Measurements from ENCODE around the gene SLC25A21.

SLC25A21 gene

GRCh38 chr14:36857136-36857535, 315.3 kb downstream of the SLC25A21 start:
- no peak for DNase-seq

- DNase-seq: no peak
These were observed 316.1 kb downstream of the SLC25A21 start for GRCh38 chr14:36856095-36856878.

- DNase-seq: no peak
These were observed 317.0 kb downstream of the SLC25A21 start for GRCh38 chr14:36855396-36855795.

GRCh38 chr14:36852981-36853691, 319.3 kb downstream of the SLC25A21 start:
- DNase-seq: no peak

GRCh38 chr14:36848213-36848612, 324.2 kb downstream of the SLC25A21 start:
- no peak for DNase-seq

GRCh38 chr14:36847366-36847765, 325.0 kb downstream of the SLC25A21 start:
- no peak for DNase-seq

GRCh38 chr14:36845356-36846012, 326.9 kb downstream of the SLC25A21 start:
- DNase-seq: no peak

- no peak for DNase-seq
These were observed 327.8 kb downstream of the SLC25A21 start for GRCh38 chr14:36844443-36845195.

GRCh38 chr14:36843410-36843809, 329.0 kb downstream of the SLC25A21 start:
- no peak for DNase-seq

- DNase-seq: no peak
These were observed 337.3 kb downstream of the SLC25A21 start for GRCh38 chr14:36835128-36835527.

GRCh38 chr14:36834293-36834692, 338.1 kb downstream of the SLC25A21 start:
- no peak for DNase-seq

GRCh38 chr14:36829547-36829946, 342.9 kb downstream of the SLC25A21 start:
- DNase-seq: no peak

- no peak for DNase-seq
These were observed 344.5 kb downstream of the SLC25A21 start for GRCh38 chr14:36827861-36828260.

- DNase-seq: no peak
These were observed 345.8 kb downstream of the SLC25A21 start for GRCh38 chr14:36826614-36827013.

- no peak for DNase-seq
These were observed 347.6 kb downstream of the SLC25A21 start for GRCh38 chr14:36824854-36825253.

- DNase-seq: no peak
These were observed 348.8 kb downstream of the SLC25A21 start for GRCh38 chr14:36823651-36824050.

GRCh38 chr14:36822685-36823084, 349.7 kb downstream of the SLC25A21 start:
- DNase-seq: no peak

- no peak for DNase-seq
These were observed 351.5 kb downstream of the SLC25A21 start for GRCh38 chr14:36820901-36821300.

GRCh38 chr14:36820111-36820709, 352.2 kb downstream of the SLC25A21 start:
- DNase-seq: no peak

GRCh38 chr14:36818794-36819384, 353.5 kb downstream of the SLC25A21 start:
- no peak for DNase-seq

- DNase-seq: no peak
These were observed 354.2 kb downstream of the SLC25A21 start for GRCh38 chr14:36818246-36818645.

Measured in CD4-positive, alpha-beta T cell treated with Interferon gamma for 1 hour (primary cell).